Measurements from ENCODE around the gene PHOSPHO1.

PHOSPHO1 gene

DNA sequence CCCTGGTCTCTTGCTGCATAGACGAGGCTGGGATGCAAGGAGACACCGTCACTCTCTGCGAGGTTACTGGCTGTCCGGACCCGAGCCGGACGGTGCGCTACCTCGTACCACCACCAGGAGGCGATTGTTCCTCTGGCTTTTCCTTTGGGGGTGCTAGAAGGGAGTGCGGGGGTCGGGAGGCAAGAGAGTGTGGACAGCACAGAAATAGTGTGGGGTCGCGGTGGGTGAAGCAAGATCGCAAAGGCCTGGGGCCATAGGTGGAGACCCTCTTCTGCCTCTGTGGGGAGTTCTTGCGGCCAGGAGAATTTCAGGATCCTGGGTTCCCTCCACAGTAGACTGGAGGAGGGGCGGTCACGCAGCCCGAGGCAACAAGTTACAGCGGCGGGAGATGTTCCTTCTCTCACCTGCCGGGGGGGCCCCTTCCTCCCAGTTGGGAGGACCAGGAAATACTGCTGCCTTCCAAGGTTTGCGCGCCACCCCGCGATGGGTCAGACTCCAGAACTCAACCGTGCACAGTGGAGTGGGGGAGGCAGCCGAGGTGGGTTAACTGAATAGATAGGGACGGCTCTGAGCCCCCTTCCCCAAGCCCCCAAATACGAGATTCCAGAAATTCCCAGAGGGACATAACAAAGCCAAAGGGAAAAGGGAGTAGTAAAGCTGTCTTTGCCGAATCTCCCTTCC is 6.9 kb downstream of the PHOSPHO1 start (continued):
- TF ChIP-seq, protein P1, sequence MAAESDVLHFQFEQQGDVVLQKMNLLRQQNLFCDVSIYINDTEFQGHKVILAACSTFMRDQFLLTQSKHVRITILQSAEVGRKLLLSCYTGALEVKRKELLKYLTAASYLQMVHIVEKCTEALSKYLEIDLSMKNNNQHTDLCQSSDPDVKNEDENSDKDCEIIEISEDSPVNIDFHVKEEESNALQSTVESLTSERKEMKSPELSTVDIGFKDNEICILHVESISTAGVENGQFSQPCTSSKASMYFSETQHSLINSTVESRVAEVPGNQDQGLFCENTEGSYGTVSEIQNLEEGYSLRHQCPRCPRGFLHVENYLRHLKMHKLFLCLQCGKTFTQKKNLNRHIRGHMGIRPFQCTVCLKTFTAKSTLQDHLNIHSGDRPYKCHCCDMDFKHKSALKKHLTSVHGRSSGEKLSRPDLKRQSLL (tag by site-specific recombination; IDR thresholded peaks at IDR 0.05) = no peak
- TF ChIP-seq GLIS2 (tag by site-specific recombination; IDR thresholded peaks at IDR 0.05) (peak; percentile 57), ZBTB1 (tag by site-specific recombination; IDR thresholded peaks at IDR 0.05) (no peak), ZNF571 (tag by site-specific recombination; IDR thresholded peaks at IDR 0.05) (no peak), ZNF768 (tag by site-specific recombination; IDR thresholded peaks at IDR 0.05) (no peak), OVOL3 (tag by site-specific recombination; IDR thresholded peaks at IDR 0.05) (no peak), ZBTB17 (tag by site-specific recombination; IDR thresholded peaks at IDR 0.05) (peak; percentile 34; the same call in 1 of the 2 replicates), ZNF707 (tag by site-specific recombination; IDR thresholded peaks at IDR 0.05) (no peak), ZNF830 (tag by site-specific recombination; IDR thresholded peaks at IDR 0.05; ENCODE audit: low read depth) (no peak), ZXDB (tag by site-specific recombination; IDR thresholded peaks at IDR 0.05) (no peak), ZNF350 (tag by site-specific recombination; IDR thresholded peaks at IDR 0.05) (no peak), SP3 (tag by site-specific recombination; IDR thresholded peaks at IDR 0.05) (no peak), KLF8 (tag by site-specific recombination; IDR thresholded peaks at IDR 0.05) (no peak), SCRT2 (tag by site-specific recombination; IDR thresholded peaks at IDR 0.05) (peak; percentile 46; the same call in 1 of the 2 replicates), GLIS1 (tag by site-specific recombination; IDR thresholded peaks at IDR 0.05) (peak; percentile 14; the same call in 1 of the 2 replicates), ZNF792 (tag by site-specific recombination; IDR thresholded peaks at IDR 0.05) (no peak), ZNF302 (tag by site-specific recombination; IDR thresholded peaks at IDR 0.05; ENCODE audit: low read depth) (no peak), ZNF433 (tag by site-specific recombination; IDR thresholded peaks at IDR 0.05; ENCODE audit: low read depth) (no peak), ZNF501 (tag by site-specific recombination; IDR thresholded peaks at IDR 0.05) (0 out of 2 replicates have a peak, but pooled peaks have one; percentile 41), ZNF114 (tag by site-specific recombination; IDR thresholded peaks at IDR 0.05) (no peak), ZNF544 (tag by site-specific recombination; IDR thresholded peaks at IDR 0.05) (no peak), ZSCAN23 (tag by site-specific recombination; IDR thresholded peaks at IDR 0.05) (no peak), ZFP3 (tag by site-specific recombination; IDR thresholded peaks at IDR 0.05; ENCODE audit: low read depth) (no peak), ZNF248 (tag by site-specific recombination; IDR thresholded peaks at IDR 0.05) (no peak), ZNF629 (tag by site-specific recombination; IDR thresholded peaks at IDR 0.05) (0 out of 2 replicates have a peak, but pooled peaks have one; percentile 20)
- TF ChIP-seq, protein P2, sequence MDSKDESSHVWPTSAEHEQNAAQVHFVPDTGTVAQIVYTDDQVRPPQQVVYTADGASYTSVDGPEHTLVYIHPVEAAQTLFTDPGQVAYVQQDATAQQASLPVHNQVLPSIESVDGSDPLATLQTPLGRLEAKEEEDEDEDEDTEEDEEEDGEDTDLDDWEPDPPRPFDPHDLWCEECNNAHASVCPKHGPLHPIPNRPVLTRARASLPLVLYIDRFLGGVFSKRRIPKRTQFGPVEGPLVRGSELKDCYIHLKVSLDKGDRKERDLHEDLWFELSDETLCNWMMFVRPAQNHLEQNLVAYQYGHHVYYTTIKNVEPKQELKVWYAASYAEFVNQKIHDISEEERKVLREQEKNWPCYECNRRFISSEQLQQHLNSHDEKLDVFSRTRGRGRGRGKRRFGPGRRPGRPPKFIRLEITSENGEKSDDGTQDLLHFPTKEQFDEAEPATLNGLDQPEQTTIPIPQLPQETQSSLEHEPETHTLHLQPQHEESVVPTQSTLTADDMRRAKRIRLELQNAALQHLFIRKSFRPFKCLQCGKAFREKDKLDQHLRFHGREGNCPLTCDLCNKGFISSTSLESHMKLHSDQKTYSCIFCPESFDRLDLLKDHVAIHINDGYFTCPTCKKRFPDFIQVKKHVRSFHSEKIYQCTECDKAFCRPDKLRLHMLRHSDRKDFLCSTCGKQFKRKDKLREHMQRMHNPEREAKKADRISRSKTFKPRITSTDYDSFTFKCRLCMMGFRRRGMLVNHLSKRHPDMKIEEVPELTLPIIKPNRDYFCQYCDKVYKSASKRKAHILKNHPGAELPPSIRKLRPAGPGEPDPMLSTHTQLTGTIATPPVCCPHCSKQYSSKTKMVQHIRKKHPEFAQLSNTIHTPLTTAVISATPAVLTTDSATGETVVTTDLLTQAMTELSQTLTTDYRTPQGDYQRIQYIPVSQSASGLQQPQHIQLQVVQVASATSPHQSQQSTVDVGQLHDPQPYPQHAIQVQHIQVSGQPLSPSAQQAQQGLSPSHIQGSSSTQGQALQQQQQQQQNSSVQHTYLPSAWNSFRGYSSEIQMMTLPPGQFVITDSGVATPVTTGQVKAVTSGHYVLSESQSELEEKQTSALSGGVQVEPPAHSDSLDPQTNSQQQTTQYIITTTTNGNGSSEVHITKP (tag by site-specific recombination; IDR thresholded peaks at IDR 0.05) = peak; percentile 63
- TF ChIP-seq, protein P3, sequence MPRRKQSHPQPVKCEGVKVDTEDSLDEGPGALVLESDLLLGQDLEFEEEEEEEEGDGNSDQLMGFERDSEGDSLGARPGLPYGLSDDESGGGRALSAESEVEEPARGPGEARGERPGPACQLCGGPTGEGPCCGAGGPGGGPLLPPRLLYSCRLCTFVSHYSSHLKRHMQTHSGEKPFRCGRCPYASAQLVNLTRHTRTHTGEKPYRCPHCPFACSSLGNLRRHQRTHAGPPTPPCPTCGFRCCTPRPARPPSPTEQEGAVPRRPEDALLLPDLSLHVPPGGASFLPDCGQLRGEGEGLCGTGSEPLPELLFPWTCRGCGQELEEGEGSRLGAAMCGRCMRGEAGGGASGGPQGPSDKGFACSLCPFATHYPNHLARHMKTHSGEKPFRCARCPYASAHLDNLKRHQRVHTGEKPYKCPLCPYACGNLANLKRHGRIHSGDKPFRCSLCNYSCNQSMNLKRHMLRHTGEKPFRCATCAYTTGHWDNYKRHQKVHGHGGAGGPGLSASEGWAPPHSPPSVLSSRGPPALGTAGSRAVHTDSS (tag by site-specific recombination; IDR thresholded peaks at IDR 0.05) = no peak
- TF ChIP-seq, protein P4, sequence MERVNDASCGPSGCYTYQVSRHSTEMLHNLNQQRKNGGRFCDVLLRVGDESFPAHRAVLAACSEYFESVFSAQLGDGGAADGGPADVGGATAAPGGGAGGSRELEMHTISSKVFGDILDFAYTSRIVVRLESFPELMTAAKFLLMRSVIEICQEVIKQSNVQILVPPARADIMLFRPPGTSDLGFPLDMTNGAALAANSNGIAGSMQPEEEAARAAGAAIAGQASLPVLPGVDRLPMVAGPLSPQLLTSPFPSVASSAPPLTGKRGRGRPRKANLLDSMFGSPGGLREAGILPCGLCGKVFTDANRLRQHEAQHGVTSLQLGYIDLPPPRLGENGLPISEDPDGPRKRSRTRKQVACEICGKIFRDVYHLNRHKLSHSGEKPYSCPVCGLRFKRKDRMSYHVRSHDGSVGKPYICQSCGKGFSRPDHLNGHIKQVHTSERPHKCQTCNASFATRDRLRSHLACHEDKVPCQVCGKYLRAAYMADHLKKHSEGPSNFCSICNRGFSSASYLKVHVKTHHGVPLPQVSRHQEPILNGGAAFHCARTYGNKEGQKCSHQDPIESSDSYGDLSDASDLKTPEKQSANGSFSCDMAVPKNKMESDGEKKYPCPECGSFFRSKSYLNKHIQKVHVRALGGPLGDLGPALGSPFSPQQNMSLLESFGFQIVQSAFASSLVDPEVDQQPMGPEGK (tag by site-specific recombination; IDR thresholded peaks at IDR 0.05) = peak; percentile 79
- TF ChIP-seq, protein P5, sequence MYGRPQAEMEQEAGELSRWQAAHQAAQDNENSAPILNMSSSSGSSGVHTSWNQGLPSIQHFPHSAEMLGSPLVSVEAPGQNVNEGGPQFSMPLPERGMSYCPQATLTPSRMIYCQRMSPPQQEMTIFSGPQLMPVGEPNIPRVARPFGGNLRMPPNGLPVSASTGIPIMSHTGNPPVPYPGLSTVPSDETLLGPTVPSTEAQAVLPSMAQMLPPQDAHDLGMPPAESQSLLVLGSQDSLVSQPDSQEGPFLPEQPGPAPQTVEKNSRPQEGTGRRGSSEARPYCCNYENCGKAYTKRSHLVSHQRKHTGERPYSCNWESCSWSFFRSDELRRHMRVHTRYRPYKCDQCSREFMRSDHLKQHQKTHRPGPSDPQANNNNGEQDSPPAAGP (tag by site-specific recombination; IDR thresholded peaks at IDR 0.05) = no peak
- TF ChIP-seq, protein P6, sequence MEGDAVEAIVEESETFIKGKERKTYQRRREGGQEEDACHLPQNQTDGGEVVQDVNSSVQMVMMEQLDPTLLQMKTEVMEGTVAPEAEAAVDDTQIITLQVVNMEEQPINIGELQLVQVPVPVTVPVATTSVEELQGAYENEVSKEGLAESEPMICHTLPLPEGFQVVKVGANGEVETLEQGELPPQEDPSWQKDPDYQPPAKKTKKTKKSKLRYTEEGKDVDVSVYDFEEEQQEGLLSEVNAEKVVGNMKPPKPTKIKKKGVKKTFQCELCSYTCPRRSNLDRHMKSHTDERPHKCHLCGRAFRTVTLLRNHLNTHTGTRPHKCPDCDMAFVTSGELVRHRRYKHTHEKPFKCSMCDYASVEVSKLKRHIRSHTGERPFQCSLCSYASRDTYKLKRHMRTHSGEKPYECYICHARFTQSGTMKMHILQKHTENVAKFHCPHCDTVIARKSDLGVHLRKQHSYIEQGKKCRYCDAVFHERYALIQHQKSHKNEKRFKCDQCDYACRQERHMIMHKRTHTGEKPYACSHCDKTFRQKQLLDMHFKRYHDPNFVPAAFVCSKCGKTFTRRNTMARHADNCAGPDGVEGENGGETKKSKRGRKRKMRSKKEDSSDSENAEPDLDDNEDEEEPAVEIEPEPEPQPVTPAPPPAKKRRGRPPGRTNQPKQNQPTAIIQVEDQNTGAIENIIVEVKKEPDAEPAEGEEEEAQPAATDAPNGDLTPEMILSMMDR (tag by site-specific recombination; IDR thresholded peaks at IDR 0.05) = peak; percentile 82

Data from HEK293 (cell line).